Colonic mucosa (tissue), 4 donors: ENCODE measurements around the gene GTF2E1. TPM values are rescaled to one million over a fixed set of nuclear protein-coding genes. Genes with fewer than 3 reads are reported as not detected.

Source experiments
- DNase-seq: peaks from one replicate; pipeline ENCODE4 v3.0.0-alpha.2; 2020
- H3K27ac ChIP-seq: fragments of 200-600 bp; one replicate; pipeline ENCODE4 v1.8.0; 2021
- H3K27me3 ChIP-seq: fragments of 200-600 bp; one replicate; pipeline ENCODE4 v1.8.0; 2021
- H3K36me3 ChIP-seq: fragments of 200-600 bp; one replicate; pipeline ENCODE4 v1.8.0; 2021
- H3K4me1 ChIP-seq: fragments of 200-600 bp; one replicate; pipeline ENCODE4 v1.8.0; 2021; ENCODE audit warnings: mild to moderate bottlenecking
- H3K4me3 ChIP-seq: fragments of 200-600 bp; one replicate; pipeline ENCODE4 v1.8.0; 2021
- H3K9ac ChIP-seq, 2 donors: one replicate each; pipeline ENCODE4 v1.7.0; 2013; ENCODE audit warnings: control low read depth in 2 of 2, low read depth in 2 of 2, low read length in 2 of 2
- H3K9me3 ChIP-seq: fragments of 200-600 bp; one replicate; pipeline ENCODE4 v1.8.0; 2021
- CTCF ChIP-seq: fragments of 200-600 bp; IDR thresholded peaks from one replicate; pipeline ENCODE4 v1.8.0; 2022; ENCODE audit warnings: antibody characterized with exemption, mild to moderate bottlenecking
- intact Hi-C: fragments of 100-400 bp; cut with DNase I; formaldehyde crosslinking; loops from one replicate; pipeline ENCODE4 v1.14.1; 2022
- total RNA-seq, 2 donors: library from RNA; stranded (reverse); fragmentation: NEBNext Ultra II Directional in 1 of 2; extraction: Animal tissue kit (Norgen Biotek cat#: 25700) in 1 of 2; gene quantifications; one replicate each; pipeline ENCODE4 v1.2.1, GENCODE V29; 2021
- donor health status: healthy.
- donor health status: DM: no; HTN: no; CAD: no.
- donor health status: DM: no; HTN: no; CAD: no.

Gene GTF2E1
- total RNA-seq, 2 donors from 2014 or later: 15.2 to 17.9 TPM

- no peak overlapping the region for H3K9ac ChIP-seq
- no peak for DNase-seq
- no peaks in the 10 kb centered on the region for H3K4me1 ChIP-seq
- no peak for TF ChIP-seq CTCF
- intact Hi-C loops: no loop called here
- H3K36me3 ChIP-seq: no peaks in the 10 kb centered on the region
- H3K27me3 ChIP-seq: no peaks in the 10 kb centered on the region
- H3K9me3 ChIP-seq: no peaks in the 10 kb centered on the region
- no peak overlapping the region for H3K4me3 ChIP-seq
- no peak overlapping the region for H3K27ac ChIP-seq
Measured at GRCh38 chr3:120765830-120766493, 23.4 kb downstream of the GTF2E1 start.

- Histone ChIP-seq H3K36me3 (no peaks in the 10 kb centered on the region), H3K9me3 (no peaks in the 10 kb centered on the region), H3K4me1 (no peaks in the 10 kb centered on the region), H3K27ac (no peak overlapping the region), H3K27me3 (no peaks in the 10 kb centered on the region), H3K9ac (no peak overlapping the region), H3K4me3 (no peak overlapping the region)
- TF ChIP-seq CTCF: no peak
- no peak for DNase-seq
- intact Hi-C loops: no loop called here
Measured at GRCh38 chr3:120766576-120766975, 24.0 kb downstream of the GTF2E1 start.

- H3K27ac ChIP-seq: no peak overlapping the region
Measured at GRCh38 chr3:120767106-120767505, 24.6 kb downstream of the GTF2E1 start.

GRCh38 chr3:120769436-120769835, 26.9 kb downstream of the GTF2E1 start:
- Histone ChIP-seq H3K4me3 (no peak overlapping the region), H3K27ac (no peak overlapping the region), H3K27me3 (no peaks in the 10 kb centered on the region), H3K4me1 (no peaks in the 10 kb centered on the region), H3K9me3 (no peaks in the 10 kb centered on the region), H3K9ac (no peak overlapping the region), H3K36me3 (no peaks in the 10 kb centered on the region)
- TF ChIP-seq CTCF: no peak
- intact Hi-C loops: no loop called here
- DNase-seq: no peak

More at GRCh38 chr3:120767106-120767505, 24.6 kb downstream of the GTF2E1 start:
- Histone ChIP-seq H3K4me3 (no peak overlapping the region), H3K9me3 (no peaks in the 10 kb centered on the region), H3K9ac (no peak overlapping the region), H3K27me3 (no peaks in the 10 kb centered on the region), H3K36me3 (no peaks in the 10 kb centered on the region), H3K4me1 (no peaks in the 10 kb centered on the region)
- DNase-seq: no peak
- intact Hi-C loops: no loop called here
- no peak for TF ChIP-seq CTCF

- no peaks in the 10 kb centered on the region for H3K9me3 ChIP-seq
- no peak for TF ChIP-seq CTCF
- no peak overlapping the region for H3K4me3 ChIP-seq
- intact Hi-C loops: no loop called here
- H3K9ac ChIP-seq: no peak overlapping the region
- no peak for DNase-seq
- no peak overlapping the region for H3K27ac ChIP-seq
- H3K27me3 ChIP-seq: no peaks in the 10 kb centered on the region
- H3K36me3 ChIP-seq: no peaks in the 10 kb centered on the region
- H3K4me1 ChIP-seq: no peaks in the 10 kb centered on the region
Measured at GRCh38 chr3:120770891-120771290, 28.3 kb downstream of the GTF2E1 start.
